ENCODE data around the gene SPART. TPM values are rescaled to one million over a fixed set of nuclear protein-coding genes. Genes with fewer than 3 reads are reported as not detected.
"Not testable (repeated sequence)": the region's sequence is repeated elsewhere in the genome, so short reads cannot be mapped to it uniquely, and the experiment has no call there.

SPART gene
- total RNA-seq, 1 donor, result 102 TPM

DNA sequence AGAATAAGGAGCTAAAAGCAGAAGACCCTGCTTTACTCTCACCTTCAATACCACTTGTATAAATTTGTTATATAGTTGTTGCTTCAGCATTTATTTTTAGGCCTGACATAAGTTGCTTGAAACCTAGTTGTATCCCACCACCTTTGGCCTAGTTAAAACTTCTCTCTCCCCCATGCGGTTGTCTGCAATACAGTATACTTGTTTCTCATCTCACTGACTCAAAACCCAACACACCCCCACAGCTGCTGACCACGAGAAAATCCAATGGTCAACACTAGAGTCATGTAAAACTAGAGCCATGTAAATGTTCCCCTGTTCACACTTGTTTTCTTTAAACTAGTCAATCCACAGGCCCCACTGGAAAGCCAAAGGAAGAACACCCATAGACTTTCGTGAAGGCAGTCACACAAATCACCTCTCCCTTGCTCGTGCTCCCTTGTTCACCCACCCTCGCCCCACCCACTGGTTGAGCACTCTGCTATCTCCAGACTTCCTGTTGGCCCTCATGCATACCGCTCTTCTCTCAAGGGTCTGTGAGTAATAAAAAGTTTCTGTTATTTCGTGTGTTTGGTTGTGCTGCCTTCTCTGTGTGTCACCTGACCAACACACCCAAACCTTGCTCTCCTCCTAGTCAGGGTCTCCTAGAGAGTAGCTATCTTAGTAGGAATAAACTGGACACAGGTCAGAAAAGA is 35.6 kb downstream of the SPART start:
- peaks cover 3% of the 10 kb centered on the region for H4K20me1 ChIP-seq (ENCODE audit: insufficient read depth, low read length)
- H3K79me2 ChIP-seq (ENCODE audit: insufficient read depth, low read length), result peaks cover 13% of the 10 kb centered on the region
- peak overlapping the region; percentile 6 for H2AFZ ChIP-seq (ENCODE audit: low read length)
- no peak overlapping the region for H3K4me3 ChIP-seq (ENCODE audit: insufficient read depth, low read length)
- H3K4me2 ChIP-seq (ENCODE audit: insufficient read depth, low read length), result peak overlapping the region; percentile 42
- H3K27me3 ChIP-seq (ENCODE audit: insufficient read depth, low read length), result no peaks in the 10 kb centered on the region
- TF ChIP-seq, protein P1, sequence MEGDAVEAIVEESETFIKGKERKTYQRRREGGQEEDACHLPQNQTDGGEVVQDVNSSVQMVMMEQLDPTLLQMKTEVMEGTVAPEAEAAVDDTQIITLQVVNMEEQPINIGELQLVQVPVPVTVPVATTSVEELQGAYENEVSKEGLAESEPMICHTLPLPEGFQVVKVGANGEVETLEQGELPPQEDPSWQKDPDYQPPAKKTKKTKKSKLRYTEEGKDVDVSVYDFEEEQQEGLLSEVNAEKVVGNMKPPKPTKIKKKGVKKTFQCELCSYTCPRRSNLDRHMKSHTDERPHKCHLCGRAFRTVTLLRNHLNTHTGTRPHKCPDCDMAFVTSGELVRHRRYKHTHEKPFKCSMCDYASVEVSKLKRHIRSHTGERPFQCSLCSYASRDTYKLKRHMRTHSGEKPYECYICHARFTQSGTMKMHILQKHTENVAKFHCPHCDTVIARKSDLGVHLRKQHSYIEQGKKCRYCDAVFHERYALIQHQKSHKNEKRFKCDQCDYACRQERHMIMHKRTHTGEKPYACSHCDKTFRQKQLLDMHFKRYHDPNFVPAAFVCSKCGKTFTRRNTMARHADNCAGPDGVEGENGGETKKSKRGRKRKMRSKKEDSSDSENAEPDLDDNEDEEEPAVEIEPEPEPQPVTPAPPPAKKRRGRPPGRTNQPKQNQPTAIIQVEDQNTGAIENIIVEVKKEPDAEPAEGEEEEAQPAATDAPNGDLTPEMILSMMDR (IDR thresholded peaks at IDR 0.05; ENCODE audit: extremely low read depth, low read depth, low read length), result no peak
- peaks cover 37% of the 10 kb centered on the region for H3K36me3 ChIP-seq (ENCODE audit: insufficient read depth, low read length)
- DNase-seq (ENCODE audit: insufficient read length, low spot score, missing footprints), result peak; percentile 36
- H3K4me1 ChIP-seq (ENCODE audit: insufficient read depth, low read length), result peaks cover 22% of the 10 kb centered on the region
- peak overlapping the region; percentile 63 for H3K27ac ChIP-seq (ENCODE audit: low read depth, low read length)
- no peaks in the 10 kb centered on the region for H3K9me3 ChIP-seq (ENCODE audit: low read depth, low read length)

DNA sequence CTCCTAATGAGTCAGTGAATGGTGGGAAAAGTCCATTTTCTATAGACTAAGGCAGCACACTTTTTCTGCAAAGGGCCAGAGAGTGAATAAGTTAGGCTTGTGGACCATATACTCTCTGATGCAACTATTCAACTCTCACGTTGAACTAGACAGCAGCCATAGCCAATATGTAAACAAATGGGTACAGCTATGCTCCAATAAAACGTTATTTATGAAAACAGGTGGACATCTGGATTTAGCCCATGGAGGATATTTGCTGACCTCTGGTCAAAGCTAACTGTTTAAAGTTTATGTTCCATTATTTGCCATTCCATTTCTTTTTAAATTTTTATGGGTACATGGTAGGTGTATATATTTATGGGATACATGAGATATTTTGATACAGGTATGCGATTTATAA is 43.9 kb downstream of the SPART start:
- no peak overlapping the region for H3K4me3 ChIP-seq (ENCODE audit: insufficient read depth, low read length)
- no peak for DNase-seq (ENCODE audit: insufficient read length, low spot score, missing footprints)
- peaks cover 9% of the 10 kb centered on the region for H3K4me1 ChIP-seq (ENCODE audit: insufficient read depth, low read length)
- H3K9me3 ChIP-seq (ENCODE audit: low read depth, low read length), result no peaks in the 10 kb centered on the region
- H3K79me2 ChIP-seq (ENCODE audit: insufficient read depth, low read length), result peaks cover 2% of the 10 kb centered on the region
- no peak overlapping the region for H3K4me2 ChIP-seq (ENCODE audit: insufficient read depth, low read length)
- no peak overlapping the region for H2AFZ ChIP-seq (ENCODE audit: low read length)
- H3K27ac ChIP-seq (ENCODE audit: low read depth, low read length), result no peak overlapping the region
- TF ChIP-seq, protein P1 (IDR thresholded peaks at IDR 0.05; ENCODE audit: extremely low read depth, low read depth, low read length), result no peak
- H4K20me1 ChIP-seq (ENCODE audit: insufficient read depth, low read length), result no peaks in the 10 kb centered on the region
- H3K36me3 ChIP-seq (ENCODE audit: insufficient read depth, low read length), result peaks cover 16% of the 10 kb centered on the region
- H3K27me3 ChIP-seq (ENCODE audit: insufficient read depth, low read length), result no peaks in the 10 kb centered on the region

- H3K27ac ChIP-seq (ENCODE audit: low read depth, low read length); H4K20me1 ChIP-seq (ENCODE audit: insufficient read depth, low read length); H3K9me3 ChIP-seq (ENCODE audit: low read depth, low read length); H3K27me3 ChIP-seq (ENCODE audit: insufficient read depth, low read length); H2AFZ ChIP-seq (ENCODE audit: low read length); H3K4me2 ChIP-seq (ENCODE audit: insufficient read depth, low read length); H3K79me2 ChIP-seq (ENCODE audit: insufficient read depth, low read length); H3K36me3 ChIP-seq (ENCODE audit: insufficient read depth, low read length); H3K4me3 ChIP-seq (ENCODE audit: insufficient read depth, low read length); DNase-seq (ENCODE audit: insufficient read length, low spot score, missing footprints): not testable (repeated sequence)
- H3K4me1 ChIP-seq (ENCODE audit: insufficient read depth, low read length), result peaks cover 14% of the 10 kb centered on the region
These were observed 46.7 kb downstream of the SPART start for GRCh38 chr13:36299469-36299868.

DNA sequence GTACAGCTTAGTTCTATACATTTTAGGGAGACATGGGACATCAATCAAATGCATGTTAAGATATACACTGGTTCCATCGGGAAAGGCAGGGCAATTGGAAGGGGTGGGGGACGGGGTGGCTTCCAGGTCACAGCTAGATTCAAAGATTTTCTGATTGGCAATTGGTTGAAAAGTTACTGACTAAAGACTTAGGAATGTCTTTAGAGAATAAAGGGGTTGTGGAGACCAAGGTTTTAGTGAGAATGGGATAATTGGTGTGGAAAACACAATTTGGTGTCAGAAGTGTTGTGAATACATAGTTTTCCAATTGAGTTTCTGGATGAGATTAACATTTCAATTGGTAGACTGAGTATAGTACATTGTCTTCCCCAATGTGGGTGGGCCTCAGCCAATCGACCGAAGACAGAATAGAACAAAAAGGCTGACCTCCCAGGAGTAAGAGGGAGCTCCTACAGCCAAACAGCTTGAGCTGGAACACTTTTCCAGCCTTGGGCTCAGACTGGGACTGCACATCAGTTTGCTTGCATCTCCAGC is 47.6 kb downstream of the SPART start:
- Histone ChIP-seq H3K4me2 (ENCODE audit: insufficient read depth, low read length) (peak overlapping the region; percentile 99), H3K79me2 (ENCODE audit: insufficient read depth, low read length) (peaks cover 2% of the 10 kb centered on the region), H3K27ac (ENCODE audit: low read depth, low read length) (peak overlapping the region; percentile 87), H4K20me1 (ENCODE audit: insufficient read depth, low read length) (no peaks in the 10 kb centered on the region), H3K4me1 (ENCODE audit: insufficient read depth, low read length) (peaks cover 14% of the 10 kb centered on the region), H3K36me3 (ENCODE audit: insufficient read depth, low read length) (peaks cover under 1% of the 10 kb centered on the region), H2AFZ (ENCODE audit: low read length) (peak overlapping the region; percentile 98), H3K9me3 (ENCODE audit: low read depth, low read length) (no peaks in the 10 kb centered on the region), H3K27me3 (ENCODE audit: insufficient read depth, low read length) (no peaks in the 10 kb centered on the region), H3K4me3 (ENCODE audit: insufficient read depth, low read length) (peak overlapping the region; percentile 90)
- TF ChIP-seq, protein P1 (IDR thresholded peaks at IDR 0.05; ENCODE audit: extremely low read depth, low read depth, low read length), result no peak
- DNase-seq (ENCODE audit: insufficient read length, low spot score, missing footprints), result no peak
